Measurements from ENCODE around the gene KRT35. TPM values are rescaled to one million over a fixed set of nuclear protein-coding genes. Genes with fewer than 3 reads are reported as not detected.

Gene KRT35
- total RNA-seq, 1 experiment from 2014 or later, result not detected

DNA sequence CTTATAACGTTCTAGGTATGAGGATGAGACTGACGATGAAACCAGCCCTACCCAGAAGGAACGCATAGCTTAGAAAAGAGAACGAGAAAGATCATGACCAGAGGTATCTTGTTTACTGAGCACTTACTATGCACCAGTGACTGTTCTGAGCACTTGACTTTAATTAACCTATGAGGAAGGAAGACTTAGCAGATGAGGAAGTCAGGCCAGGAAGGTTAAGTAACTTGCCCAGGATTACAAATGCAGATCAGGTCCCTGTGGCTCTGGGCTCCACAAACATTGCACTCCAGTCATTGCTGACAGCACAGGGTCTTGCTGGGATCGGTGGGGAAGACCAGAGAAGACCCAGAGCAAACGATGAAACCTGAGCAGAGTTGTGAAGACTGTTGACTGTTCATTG is 17.3 kb upstream of the KRT35 start:
- H2AFZ ChIP-seq (ENCODE audit: low read depth, low read length, poor library complexity, severe bottlenecking), result no peak overlapping the region
- H3K79me2 ChIP-seq (ENCODE audit: insufficient read depth, low read length), result no peaks in the 10 kb centered on the region
- DNase-seq (ENCODE audit: low read depth, low spot score) (no peak), ATAC-seq (no peak)
- no peaks in the 10 kb centered on the region for H3K27me3 ChIP-seq (ENCODE audit: insufficient read depth, low read length)
- H3K4me1 ChIP-seq (ENCODE audit: control insufficient read depth in 1 of 2, insufficient read depth in 2 of 2, low read length in 2 of 2), result peaks cover 34 to 85% of the 10 kb centered on the region in 2 experiments
- no peak for TF ChIP-seq YY1 (IDR thresholded peaks at IDR 0.05; ENCODE audit: extremely low read depth, insufficient replicate concordance, low read depth, low read length)
- no peak for TF ChIP-seq EZH2phosphoT487 (IDR thresholded peaks at IDR 0.05; ENCODE audit: borderline replicate concordance)
- TF ChIP-seq TCF7L2 (IDR thresholded peaks at IDR 0.05; ENCODE audit: borderline replicate concordance, extremely low read depth, insufficient read depth, insufficient read length), result no peak
- no peak for TF ChIP-seq CBX3 (IDR thresholded peaks at IDR 0.05; ENCODE audit: low read depth)
- no peak for TF ChIP-seq EGR1 (IDR thresholded peaks at IDR 0.05; ENCODE audit: low read depth)
- no peak for TF ChIP-seq EZH2 (IDR thresholded peaks at IDR 0.05)
- no peak for TF ChIP-seq RAD21 (IDR thresholded peaks at IDR 0.05; ENCODE audit: low read depth)
- TF ChIP-seq CEBPB (IDR thresholded peaks at IDR 0.05; ENCODE audit: low read depth), result no peak
- no peak for TF ChIP-seq SP1 (IDR thresholded peaks at IDR 0.05; ENCODE audit: low read depth)
- no peak for TF ChIP-seq ELF1 (IDR thresholded peaks at IDR 0.05; ENCODE audit: borderline replicate concordance, low read depth)
- TF ChIP-seq, protein P1, sequence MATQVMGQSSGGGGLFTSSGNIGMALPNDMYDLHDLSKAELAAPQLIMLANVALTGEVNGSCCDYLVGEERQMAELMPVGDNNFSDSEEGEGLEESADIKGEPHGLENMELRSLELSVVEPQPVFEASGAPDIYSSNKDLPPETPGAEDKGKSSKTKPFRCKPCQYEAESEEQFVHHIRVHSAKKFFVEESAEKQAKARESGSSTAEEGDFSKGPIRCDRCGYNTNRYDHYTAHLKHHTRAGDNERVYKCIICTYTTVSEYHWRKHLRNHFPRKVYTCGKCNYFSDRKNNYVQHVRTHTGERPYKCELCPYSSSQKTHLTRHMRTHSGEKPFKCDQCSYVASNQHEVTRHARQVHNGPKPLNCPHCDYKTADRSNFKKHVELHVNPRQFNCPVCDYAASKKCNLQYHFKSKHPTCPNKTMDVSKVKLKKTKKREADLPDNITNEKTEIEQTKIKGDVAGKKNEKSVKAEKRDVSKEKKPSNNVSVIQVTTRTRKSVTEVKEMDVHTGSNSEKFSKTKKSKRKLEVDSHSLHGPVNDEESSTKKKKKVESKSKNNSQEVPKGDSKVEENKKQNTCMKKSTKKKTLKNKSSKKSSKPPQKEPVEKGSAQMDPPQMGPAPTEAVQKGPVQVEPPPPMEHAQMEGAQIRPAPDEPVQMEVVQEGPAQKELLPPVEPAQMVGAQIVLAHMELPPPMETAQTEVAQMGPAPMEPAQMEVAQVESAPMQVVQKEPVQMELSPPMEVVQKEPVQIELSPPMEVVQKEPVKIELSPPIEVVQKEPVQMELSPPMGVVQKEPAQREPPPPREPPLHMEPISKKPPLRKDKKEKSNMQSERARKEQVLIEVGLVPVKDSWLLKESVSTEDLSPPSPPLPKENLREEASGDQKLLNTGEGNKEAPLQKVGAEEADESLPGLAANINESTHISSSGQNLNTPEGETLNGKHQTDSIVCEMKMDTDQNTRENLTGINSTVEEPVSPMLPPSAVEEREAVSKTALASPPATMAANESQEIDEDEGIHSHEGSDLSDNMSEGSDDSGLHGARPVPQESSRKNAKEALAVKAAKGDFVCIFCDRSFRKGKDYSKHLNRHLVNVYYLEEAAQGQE (IDR thresholded peaks at IDR 0.05; ENCODE audit: low read depth), result no peak
- no peak for TF ChIP-seq ZFX (IDR thresholded peaks at IDR 0.05)
- no peak for TF ChIP-seq SIN3A (IDR thresholded peaks at IDR 0.05; ENCODE audit: low read depth)
- RAD21 ChIA-PET (ENCODE audit: low non-redundant PET in 1 of 2, low total read pairs in 2 of 2, uncharacterized antibody in 2 of 2, unreplicated experiment in 2 of 2), result interaction anchor here in 1 of 2 experiments (1.7 kb wide), 1 partner anchor 51 kb away, joined by 7 read pairs; no protein-coding TSS in a partner anchor
- no peak overlapping the region for H3K4me3 ChIP-seq (replicated peaks in 1 of 2; ENCODE audit: low read depth in 1 of 2, low read length in 2 of 2)
- POLR2A ChIA-PET, result interaction anchor here (0.8 to 1.8 kb wide), 3 partner anchors 28 to 585 kb away, joined by 3 to 6 read pairs (median 3); partner anchors contain the start of gene KRT19
- H3K27ac ChIP-seq (ENCODE audit: low read depth, low read length), result no peak overlapping the region; the same call in 1 of the 2 replicates
- no peak overlapping the region; the same call in 1 of the 2 replicates for H3K9ac ChIP-seq (ENCODE audit: low read length)
- CTCF ChIA-PET, result interaction anchor here (1.3 to 4.7 kb wide), 3 partner anchors 51 to 641 kb away, joined by 3 to 23 read pairs (median 7); no protein-coding TSS in a partner anchor
- H3K9me3 ChIP-seq (ENCODE audit: control insufficient read depth in 1 of 2, insufficient read depth in 1 of 2, low read depth in 1 of 2, low read length in 2 of 2), result no peaks in the 10 kb centered on the region
- no peaks in the 10 kb centered on the region for H3K9me2 ChIP-seq (ENCODE audit: insufficient read depth)
- H3K36me3 ChIP-seq (ENCODE audit: control insufficient read depth in 1 of 2, insufficient read depth in 2 of 2, low read length in 2 of 2), result no peaks in the 10 kb centered on the region
- no TSS peak for BruUV-seq (replicated peaks)
- intact Hi-C loops (cut with micrococcal nuclease), result loop anchor here (10.0 kb wide), 1 partner anchor 83 kb away; no protein-coding TSS in a partner anchor
- H3K4me2 ChIP-seq (ENCODE audit: low read length), result peak overlapping the region; percentile 1; the same call in 1 of the 2 replicates
- no peaks in the 10 kb centered on the region for H4K20me1 ChIP-seq (ENCODE audit: insufficient read depth)

Measured in HCT116 (cell line).